NCI-H187 treated with DMSO at 0.1 percent for 48 hours (cell line): ENCODE measurements around the gene KSR1.
"Not testable (repeated sequence)": the region's sequence is repeated elsewhere in the genome, so short reads cannot be mapped to it uniquely, and the experiment has no call there.

Source experiments
- DNase-seq: peaks from one replicate; lab custom pipeline; 2025; lab: John Stamatoyannopoulos, UW

The KSR1 gene

GRCh38 chr17:27426471-27426870 lies 29.8 kb upstream of the KSR1 start:
- DNase-seq = not testable (repeated sequence)

GRCh38 chr17:27427166-27427862 lies 28.9 kb upstream of the KSR1 start:
- DNase-seq = not testable (repeated sequence)

GRCh38 chr17:27428781-27429505 lies 27.3 kb upstream of the KSR1 start:
- no peak for DNase-seq

GRCh38 chr17:27429666-27430382 lies 26.4 kb upstream of the KSR1 start:
- DNase-seq = no peak

- no peak for DNase-seq
These were observed 25.8 kb upstream of the KSR1 start for GRCh38 chr17:27430383-27430840.

GRCh38 chr17:27430882-27431491 lies 25.3 kb upstream of the KSR1 start:
- DNase-seq = no peak

- DNase-seq = no peak
These were observed 22.7 kb upstream of the KSR1 start for GRCh38 chr17:27433521-27433920.

GRCh38 chr17:27435431-27436070 lies 20.7 kb upstream of the KSR1 start:
- not testable (repeated sequence) for DNase-seq

GRCh38 chr17:27438348-27438998 lies 17.8 kb upstream of the KSR1 start:
- DNase-seq = no peak

GRCh38 chr17:27439342-27439741 lies 16.9 kb upstream of the KSR1 start:
- DNase-seq = no peak

GRCh38 chr17:27442702-27443101 lies 13.5 kb upstream of the KSR1 start:
- DNase-seq = no peak

GRCh38 chr17:27443491-27443890 lies 12.8 kb upstream of the KSR1 start:
- DNase-seq = no peak

- no peak for DNase-seq
These were observed 10.3 kb upstream of the KSR1 start for GRCh38 chr17:27445971-27446370.

GRCh38 chr17:27446569-27447301 lies 9.5 kb upstream of the KSR1 start:
- DNase-seq = no peak

GRCh38 chr17:27448534-27448933 lies 7.7 kb upstream of the KSR1 start:
- DNase-seq = not testable (repeated sequence)

- DNase-seq = no peak
These were observed 6.7 kb upstream of the KSR1 start for GRCh38 chr17:27449541-27449940.

GRCh38 chr17:27449988-27450387 lies 6.3 kb upstream of the KSR1 start:
- DNase-seq = no peak

GRCh38 chr17:27450416-27450815 lies 5.8 kb upstream of the KSR1 start:
- DNase-seq = no peak

GRCh38 chr17:27451906-27452305 lies 4.3 kb upstream of the KSR1 start:
- DNase-seq = no peak

- DNase-seq = no peak
These were observed 3.4 kb upstream of the KSR1 start for GRCh38 chr17:27452828-27453227.

- DNase-seq = no peak
These were observed 2.8 kb upstream of the KSR1 start for GRCh38 chr17:27453471-27453870.
